ENCODE results near the gene SELENOF.

GRCh38 chr1:86933562-86934377 lies 19.8 kb upstream of the SELENOF start:
- TF ChIP-seq POLR2AphosphoS5 (IDR thresholded peaks at IDR 0.05; ENCODE audit: borderline replicate concordance, low read depth, low read length) (no peak), EZH2 (IDR thresholded peaks at IDR 0.05) (no peak)
